Measurements from ENCODE around the gene MXD4.
"Not testable (repeated sequence)": the region's sequence is repeated elsewhere in the genome, so short reads cannot be mapped to it uniquely, and the experiment has no call there.

MXD4 gene

DNA sequence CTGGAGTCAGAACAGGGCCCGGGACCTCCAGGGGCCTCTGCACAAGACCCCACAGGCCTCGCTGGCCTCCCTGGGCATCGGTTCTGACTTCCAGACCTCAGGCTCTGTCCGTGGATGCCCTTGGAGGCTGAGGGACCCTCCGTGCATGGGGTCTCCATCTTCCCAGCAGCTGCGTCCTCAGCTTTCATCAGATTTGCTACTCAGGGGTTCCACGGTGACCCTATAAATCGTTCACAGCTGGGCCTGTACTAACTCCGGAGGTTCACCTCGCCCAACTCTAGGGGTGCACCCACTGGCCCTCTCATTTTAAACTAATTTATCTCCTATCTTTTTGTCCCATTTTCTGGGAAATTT is 13.1 kb upstream of the MXD4 start:
- not testable (repeated sequence) for DNase-seq (ENCODE audit: low spot score)

DNA sequence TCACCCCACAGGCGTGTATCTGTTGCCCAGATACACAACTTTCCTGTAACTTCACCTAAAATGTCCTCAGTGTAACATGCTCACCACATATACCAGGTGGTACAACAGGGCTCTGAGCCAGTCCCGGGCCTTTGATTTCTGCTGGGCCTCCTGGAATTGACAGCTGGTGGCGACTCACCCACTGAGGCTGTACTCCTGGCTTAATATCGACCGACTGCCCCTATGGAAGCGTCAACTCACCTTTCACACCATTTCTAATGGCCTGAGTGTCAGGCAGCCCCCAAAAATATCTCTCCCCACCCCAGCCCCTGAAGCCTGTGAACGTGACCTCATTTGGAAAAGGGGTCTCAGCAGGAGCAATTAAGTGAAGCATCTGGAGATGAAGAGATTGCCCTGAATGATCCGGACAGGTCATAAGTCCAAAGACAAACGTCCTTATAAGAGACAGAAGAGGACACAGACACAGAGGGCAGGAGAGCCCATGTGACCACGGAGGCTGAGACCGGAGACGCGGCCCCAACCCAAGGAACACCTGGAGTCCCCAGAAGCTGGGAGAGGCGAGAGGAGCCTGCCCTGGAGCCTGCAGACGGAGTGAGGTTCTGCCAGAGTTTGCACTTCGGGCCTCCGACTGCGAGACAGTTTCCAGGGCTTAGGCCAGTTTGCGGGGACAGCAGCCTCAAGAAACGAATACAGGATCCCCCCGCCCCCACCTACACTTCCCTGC is 12.6 kb upstream of the MXD4 start:
- DNase-seq (ENCODE audit: low spot score): no peak

DNA sequence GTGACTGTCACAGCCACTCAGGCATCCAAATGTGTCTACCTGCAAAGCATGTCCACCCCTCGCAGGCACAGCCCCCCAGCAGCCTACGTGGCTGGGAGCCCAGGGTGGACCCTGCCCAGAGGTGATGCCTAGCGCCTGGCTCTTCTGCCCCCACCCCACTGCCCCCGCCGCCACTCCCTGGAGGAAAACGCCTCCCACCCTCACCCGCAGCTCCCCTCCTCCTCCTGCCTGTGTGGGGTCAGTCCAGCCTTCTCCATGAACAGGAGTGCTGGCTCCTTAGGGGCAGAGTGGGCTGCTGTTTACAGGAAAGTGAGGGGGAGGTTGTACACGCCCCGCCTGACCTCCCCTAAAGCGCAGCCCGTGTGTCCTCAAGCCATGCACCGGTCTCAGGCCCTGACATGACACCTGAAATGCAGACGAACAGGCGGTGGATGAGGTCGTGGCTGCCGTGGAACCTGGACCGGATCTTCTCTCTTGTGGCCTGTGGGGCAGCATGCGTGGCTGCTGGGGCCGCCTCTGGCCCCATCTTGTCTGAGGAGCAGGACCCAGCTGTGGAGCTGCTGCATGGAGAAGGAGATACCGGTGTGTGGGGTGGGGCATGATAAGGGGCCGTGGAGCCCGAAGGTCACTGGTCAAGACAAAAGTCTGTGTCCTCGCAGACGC is 11.9 kb upstream of the MXD4 start:
- DNase-seq (ENCODE audit: low spot score): no peak

DNA sequence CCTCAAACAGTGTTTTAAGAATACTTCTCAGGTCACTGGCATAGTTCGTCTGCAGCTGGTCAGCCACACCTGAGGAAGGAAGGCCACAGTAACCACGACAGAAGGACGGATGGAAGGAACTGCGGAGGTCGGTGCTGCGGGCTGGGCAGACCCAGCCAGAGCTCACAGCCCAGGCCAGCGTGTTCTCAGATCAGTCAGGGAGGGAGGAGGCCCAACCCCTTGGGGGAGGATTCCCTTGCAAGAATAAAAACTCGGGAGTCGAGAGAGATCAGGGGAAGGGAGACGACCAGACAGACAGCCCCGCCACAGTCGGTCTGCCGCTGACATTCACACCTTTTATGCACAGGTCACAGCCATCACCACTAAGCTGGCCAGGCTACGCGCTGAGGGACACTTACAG is 11.3 kb upstream of the MXD4 start:
- no peak for DNase-seq (ENCODE audit: low spot score)

DNA sequence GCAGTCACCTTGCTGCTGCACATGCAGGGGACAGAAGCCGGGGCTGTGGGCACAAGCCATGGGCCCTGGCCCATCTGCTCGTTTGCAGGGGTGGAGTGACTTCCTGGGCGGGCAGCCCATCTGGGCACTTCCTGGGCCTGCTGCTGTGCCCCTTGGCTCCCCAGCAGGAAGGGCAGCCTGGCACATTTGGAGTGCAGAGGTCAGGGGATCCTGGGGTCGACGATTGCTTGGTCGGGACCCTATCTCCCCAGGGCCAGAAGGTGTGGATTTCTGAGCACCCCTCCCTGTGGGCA is 10.9 kb upstream of the MXD4 start:
- DNase-seq (ENCODE audit: low spot score): no peak

DNA sequence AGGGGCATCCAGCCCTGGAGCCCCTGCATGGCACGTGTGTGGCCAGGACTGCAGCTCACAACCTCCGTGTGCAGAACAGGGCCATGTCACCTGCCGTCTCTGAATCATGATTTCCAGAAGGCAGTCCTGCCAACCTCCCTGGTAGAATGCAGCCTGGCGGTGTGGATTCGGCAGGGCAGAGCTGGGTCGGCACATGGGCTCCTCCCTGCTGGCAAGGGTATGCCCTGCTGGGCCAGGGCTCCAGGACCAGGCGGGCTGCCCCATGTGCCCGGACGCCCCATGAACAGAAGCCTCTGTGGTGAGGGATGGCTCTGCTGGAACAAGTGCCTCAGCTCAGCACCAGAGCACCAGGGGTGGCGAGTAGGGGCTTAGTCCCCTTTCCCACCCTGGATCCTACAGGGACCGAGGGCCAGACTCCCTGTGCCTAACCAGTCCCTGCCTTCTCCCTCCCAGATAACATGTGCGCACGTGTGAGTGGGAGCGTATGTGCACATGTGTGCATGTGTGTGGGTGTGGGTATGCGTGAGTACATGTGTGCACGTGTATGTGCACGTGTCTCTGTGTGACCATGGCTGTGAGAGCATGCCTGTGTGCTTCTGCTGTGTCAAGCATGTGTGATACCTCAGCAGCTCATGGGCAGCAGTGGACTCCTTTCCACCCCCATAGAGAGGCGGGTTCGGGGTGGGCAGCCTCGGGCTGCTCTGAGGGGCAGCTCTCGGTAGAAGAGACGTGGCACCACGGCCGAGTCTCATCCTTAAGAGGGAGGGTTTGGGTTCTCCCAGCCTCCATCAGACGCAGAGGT is 10.3 kb upstream of the MXD4 start:
- DNase-seq (ENCODE audit: low spot score): no peak

DNA sequence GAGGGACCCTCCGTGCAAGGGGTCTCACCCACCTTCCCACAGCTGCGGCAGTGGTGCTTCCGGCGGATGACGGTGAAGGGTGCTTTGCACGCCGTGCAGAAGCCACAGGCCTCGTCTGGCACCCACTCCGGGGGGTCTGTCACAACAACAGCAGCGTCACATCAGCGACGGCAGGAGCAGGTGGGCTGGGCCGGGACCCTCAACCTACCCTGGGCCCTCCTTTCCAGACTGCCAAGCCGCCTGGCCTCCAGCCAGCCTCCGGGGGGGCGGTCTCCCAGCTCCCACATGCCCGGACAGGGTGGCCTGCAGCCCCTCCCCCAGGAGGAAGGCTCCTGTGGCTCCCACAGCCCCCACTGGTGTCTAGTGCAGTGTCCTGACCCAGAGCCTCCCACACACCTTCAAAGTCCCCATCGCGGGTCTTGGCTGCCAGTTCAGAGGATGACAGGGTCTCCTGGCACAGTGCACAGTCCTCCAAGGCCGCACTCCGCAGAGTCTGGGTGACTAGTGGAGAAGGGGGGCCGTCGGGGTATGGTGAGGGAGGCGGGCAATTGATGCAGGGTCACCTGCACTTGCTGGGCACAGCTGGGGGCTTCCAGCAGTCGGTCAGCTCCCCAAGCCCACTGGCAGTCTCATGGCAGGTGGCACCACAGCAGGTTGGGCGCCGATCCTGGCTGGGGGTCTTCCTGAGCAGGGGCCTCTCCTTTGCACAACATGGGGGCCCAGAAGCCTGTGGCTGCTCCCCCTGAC is 9.5 kb upstream of the MXD4 start:
- no peak for DNase-seq (ENCODE audit: low spot score)

DNA sequence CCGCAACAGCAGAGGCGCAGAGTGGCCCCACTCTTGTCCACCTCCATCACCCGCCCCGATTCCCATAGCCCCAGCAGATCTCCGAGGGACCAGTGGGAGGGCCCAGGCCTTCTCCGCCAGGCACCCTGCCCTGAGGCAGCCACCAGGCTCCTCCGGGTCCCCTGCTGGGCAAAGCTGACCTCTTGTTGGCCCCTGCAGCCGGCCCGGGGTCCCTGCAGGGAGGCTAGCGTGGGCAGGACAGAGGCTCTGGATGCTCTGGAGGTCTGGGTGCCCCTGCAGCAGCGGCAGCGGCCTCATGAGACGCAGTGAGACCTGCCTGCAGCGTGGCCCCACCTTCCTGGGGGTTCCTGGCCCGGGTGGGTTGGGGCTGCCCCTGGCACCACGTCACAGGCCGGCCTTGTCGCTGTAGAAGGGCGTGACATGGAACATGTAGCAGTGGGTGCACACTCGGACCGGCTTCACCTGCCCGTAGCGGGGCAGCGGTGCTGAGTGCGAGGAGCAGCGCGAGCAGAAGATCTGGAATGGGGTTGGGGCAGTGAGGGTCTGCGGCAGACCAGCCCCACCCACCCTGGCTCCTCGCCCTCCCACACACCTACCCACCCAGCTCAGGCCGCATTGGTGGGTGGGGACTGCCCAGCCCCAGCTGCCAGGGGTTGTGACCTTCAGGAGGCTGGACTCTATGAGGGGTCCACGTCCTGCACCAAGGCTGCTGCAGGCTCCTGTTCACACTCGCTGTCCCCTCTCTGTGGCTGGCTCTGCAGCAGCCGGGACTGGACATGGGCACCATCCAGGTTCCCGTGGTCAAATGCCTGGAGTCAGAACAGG is 8.6 kb upstream of the MXD4 start:
- no peak for DNase-seq (ENCODE audit: low spot score)

DNA sequence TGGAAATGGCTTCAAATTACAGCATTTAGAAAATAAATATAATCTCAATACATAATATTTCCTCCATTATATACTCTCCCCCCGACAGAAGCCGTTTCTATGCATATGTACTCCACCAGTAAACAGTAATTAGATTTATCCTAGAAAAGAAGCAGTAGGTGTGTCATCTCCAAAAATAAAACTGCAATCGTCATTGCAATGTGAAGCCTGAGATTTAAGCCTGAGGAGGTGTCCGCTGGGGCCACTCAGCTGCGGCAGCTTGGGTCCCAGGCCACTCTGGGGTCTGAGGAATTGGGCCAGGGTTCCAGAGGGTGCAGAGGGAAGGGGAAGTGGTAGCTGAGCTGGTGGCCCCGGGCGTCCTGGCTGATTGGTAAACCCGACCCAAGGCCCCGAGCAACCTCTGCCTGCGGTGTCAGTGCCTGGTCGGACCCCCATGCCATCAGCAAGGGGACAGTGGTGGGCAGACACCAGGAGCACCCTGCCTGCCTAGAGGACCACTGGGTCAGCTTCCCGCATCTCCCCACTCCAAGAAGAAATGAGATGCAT is 7.8 kb upstream of the MXD4 start:
- no peak for DNase-seq (ENCODE audit: low spot score)

DNA sequence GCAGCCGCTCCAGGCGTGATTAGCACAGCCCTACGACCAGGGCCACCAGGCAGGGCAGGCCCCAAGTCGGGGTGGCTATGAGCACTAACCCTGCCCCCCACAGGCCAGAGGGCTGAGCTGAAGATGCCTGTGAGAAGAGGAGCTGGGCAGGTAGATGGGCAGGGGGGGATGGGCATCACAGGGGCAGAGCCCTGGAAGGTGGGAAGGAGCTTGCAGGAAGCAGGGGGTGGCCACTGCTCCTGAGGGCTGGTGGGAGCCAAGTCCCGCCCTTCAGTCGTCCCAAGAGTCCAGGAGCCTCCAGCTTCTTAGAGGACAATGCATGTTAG is 7.3 kb upstream of the MXD4 start:
- DNase-seq (ENCODE audit: low spot score): no peak

DNA sequence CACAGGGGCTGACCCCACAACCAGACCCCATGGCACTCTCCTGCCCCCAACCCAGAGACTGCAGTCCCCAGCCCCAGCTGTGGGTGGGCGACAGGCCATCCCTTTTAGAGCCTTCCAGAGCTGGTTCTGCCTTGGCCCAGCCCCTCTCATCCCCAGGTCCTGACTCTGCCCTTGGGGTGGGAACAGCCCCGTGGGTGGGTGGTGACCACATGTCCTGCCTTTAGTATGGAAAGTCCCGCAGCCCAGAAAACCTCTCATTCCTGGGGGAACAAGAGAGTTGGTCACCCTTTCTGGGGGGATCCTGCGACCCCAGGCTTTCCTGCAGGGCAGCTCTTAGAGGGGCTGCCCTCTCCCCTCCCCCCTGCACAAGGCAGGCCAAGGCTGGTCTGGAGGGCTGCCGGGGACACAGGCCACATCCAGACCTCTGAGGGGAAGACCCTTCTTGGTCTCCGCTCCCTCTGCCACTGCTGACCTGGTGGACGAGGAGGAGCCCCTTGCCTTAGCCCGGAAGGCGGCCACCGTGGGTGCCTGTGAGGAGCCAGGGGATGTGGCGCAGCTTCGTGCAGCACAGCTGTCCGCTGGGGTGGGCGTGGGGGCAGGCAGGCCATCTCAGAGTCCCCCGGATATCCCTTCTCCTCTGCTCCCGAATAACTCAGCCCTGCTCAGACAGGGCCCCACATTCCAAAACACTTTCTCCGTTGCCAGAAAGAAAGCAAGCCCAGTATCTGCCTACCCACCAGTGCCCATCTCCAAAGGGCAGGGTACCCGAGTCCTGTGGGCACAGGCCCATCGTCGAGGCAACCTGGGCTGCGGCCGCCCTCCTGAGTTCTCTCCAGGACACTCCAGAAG is 6.7 kb upstream of the MXD4 start:
- no peak for DNase-seq (ENCODE audit: low spot score)

DNA sequence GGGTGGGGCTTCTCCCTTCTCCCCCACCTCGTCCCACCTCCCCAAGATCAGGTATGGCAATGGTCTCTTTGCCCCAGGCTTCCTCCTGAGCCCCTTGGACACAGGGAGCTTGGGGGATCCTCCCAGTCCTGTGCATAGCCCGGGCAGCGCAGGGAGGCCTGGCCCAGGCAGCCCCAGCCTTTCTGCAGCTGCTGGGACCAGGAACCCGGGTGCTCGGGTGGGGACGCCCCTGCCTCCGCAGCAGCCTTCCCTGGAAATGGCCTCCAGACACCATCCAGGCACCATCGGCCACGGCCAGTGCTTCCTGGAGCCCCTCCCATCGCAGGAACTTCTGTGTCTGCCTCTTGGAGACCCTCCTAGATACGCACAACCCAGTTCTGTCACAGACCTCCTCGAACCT is 5.9 kb upstream of the MXD4 start:
- no peak for DNase-seq (ENCODE audit: low spot score)

DNA sequence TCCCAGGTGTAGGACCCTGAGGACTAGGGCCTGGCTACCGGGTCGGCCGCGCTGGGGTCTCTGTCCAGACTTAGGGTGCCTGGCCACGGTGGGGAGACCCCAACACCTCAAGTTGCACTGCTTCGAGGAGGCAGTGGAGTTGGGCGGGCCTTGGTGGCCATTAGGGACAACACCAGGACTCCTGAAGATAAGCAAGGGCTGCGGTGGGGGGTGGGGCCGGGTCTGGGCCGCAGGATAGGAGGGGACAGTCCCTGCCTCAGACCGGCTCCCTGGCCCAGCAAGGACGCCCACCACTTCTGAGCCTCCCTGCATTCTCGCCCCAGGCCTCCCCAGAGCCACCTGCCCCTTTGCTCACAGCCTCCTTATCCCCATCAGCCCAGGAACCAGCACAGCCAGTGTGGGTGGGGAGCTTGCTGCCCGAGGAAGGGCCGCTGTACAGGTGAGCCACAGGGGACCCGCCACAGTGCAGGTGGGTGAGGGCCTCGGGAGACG is 5.5 kb upstream of the MXD4 start:
- DNase-seq (ENCODE audit: low spot score): peak; percentile 29

DNA sequence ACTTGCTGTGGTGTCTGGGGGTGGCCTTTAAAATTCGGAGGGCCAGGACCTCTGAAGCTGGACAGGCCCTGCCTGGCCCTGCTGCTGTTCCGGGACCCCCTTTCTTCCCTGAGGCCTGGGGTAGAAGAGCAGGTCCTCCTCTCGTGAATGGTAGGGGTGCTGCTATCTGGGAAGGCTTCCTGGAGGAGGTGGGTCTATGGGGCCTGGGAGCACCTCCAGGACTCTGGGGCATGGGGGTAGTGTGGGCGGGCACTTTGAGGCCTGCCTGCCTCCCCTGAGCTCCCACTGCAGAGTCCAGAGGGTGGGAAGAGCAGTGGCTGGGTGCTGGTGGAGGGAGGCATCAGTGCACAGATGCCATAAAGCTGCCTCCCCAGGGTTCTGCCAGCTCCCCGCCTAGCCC is 4.9 kb upstream of the MXD4 start:
- no peak for DNase-seq (ENCODE audit: low spot score)

DNA sequence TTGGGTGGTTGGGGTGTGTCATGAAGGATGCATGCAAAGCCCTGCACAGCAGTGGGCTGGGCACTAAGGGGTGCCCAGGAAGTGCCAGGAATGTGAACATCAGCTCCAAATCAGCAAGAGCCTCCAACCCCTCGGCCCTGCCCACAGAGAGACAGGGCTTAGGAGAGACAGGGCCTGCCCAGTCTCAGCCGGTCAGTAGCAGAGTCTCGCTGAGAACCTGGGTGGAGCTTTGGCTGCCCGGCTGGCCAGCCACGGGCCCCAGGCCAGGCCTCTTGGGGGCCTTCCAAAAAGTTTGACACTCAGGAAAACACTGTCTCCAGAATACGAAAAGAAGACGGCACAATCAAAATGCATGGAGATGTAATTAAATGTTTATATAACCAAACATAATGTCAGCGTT is 4.3 kb upstream of the MXD4 start:
- DNase-seq (ENCODE audit: low spot score): no peak

DNA sequence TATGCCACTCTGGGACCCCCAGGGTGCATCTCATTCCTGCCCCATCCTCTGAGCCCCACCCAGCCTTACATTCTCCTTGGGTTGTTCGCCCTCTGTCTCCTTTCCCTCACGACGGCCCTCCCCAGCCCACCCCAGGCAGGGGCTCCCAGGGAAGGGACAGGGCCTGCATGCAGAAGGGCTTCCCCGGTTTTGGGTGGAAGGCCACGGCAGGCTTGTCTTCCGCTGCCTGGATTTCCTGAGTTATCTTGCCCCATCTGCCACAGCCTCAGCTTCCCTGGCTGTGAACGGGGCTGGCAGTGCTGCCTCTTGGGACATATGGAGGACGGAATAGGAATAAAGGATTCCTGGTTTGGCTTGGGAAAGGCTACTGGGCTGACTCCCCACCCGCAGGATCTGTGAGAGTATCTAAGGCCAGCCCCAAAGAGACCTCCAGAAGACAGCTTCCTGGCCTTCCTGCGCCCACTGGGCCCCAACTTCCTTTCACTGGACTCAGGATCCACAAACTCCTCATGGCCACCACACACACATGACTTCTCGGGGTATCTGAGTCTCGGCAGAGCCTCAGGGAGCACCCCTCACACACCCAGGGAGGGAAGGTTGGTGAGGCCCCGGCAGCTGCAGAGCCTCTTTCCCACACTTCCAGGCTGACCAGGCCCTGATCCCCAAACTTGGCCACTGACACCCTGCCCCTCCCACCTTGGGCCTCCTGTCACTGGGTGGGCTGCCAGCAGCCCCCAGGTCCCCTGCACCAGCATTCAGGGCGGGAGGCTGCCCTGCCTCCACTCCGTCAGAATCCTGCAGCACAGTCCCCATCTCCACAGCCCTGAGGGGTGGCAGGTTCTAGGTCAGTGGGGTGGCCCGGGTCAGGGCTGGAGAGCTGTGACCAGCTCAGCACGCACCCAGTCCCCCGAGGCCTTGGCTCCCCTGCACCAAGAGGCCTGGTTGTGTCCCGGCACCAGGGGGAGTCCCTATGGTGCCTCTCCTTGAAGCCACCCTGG is 3.5 kb upstream of the MXD4 start:
- DNase-seq (ENCODE audit: low spot score): no peak

DNA sequence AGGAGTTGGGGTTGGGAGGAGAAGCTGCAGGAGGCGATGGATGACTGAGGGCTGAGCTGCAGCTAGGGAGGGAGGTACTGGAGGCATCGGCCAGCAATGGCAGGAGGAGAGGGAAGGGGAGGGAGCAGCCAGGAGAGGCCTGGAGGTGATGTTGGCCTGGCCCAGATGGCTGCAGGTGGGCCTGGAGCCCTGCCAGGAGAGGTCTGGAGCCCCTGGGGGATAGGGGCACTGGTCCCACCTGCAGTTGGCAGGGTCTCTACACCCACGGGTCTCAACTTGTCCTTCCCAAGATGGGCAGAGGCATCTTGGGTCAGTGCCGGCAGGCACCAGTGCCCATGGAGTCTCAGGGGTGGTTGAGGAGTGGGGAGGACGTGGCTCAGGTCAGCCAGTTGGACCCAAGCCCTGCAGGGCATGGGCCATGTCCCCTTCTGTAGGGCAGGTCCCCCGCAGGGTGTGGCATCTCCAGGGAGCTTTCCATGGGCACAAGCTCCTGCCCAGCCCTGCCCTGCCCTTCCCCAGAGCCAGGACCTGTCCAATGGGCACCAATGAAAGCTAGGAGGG is 2.7 kb upstream of the MXD4 start:
- DNase-seq (ENCODE audit: low spot score): no peak

DNA sequence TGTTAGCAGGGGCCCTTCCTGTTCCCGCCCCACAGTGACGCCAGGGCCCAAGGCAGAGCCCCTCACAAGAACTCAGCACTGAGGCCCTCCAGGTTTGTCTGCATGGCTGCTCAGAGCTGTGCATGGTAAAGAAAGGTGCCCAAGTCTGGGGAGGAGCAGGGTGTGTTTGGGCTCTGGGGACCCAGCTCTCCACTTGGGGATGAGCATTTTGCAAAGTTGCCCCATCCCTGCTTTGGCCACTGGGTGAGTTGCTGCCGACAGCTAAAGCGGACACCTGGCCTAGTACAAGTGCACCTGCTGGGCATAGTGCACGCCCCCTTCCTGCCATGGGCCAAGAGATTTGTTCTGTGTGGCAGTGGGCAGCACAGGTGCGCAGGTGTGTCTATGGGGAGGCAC is 2.0 kb upstream of the MXD4 start:
- no peak for DNase-seq (ENCODE audit: low spot score)

DNA sequence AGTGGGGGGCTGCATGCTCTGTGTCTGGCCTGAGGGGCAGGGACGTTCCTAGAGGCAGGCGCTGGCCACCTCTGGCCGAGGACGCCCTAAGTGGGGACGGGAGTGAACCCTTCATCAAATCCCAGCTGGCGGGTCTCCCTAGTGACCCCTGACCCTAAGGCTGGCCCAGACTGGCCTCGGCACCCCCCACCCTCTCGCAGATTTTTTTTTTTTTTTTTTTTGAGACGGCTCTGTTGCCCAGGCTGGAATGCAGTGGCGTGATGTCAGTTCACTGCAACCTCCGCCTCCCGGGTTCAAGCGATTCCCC is 988 bp upstream of the MXD4 start:
- no peak for DNase-seq (ENCODE audit: low spot score)

All from hematopoietic multipotent progenitor cell treated with erythropoietin and hydrocortisone succinate and interleukin-3 and kit ligand, for 17 days (in vitro differentiated cells).